DND-41 (cell line): ENCODE results near the gene NLGN4X.

ENCODE experiments used
- ATAC-seq: fragments of 200-7000 bp; cut with Tn5 transposase; 3 replicates; pipeline ENCODE4 v1.9.1; 2021; ENCODE audit warnings: low read depth; ENCODE audit not compliant: insufficient read depth
- DNase-seq: peaks from one replicate; pipeline ENCODE4 v3.0.0-alpha.2; 2020
- H2AFZ ChIP-seq: 2 replicates; pipeline ENCODE4 v1.6.0; 2012; ENCODE audit warnings: low read depth, low read length
- H3K27ac ChIP-seq: 2 replicates; pipeline ENCODE4 v1.5.1; 2012; ENCODE audit warnings: low read length, inconsistent platforms
- H3K27me3 ChIP-seq: fragments of 200-600 bp; sonication (generic); 2 replicates; pipeline ENCODE4 v1.6.0; 2012; ENCODE audit warnings: low read length, mild to moderate bottlenecking, inconsistent platforms; ENCODE audit not compliant: insufficient read depth, poor library complexity
- H3K36me3 ChIP-seq: 2 replicates; pipeline ENCODE4 v1.5.1; 2012; ENCODE audit warnings: low read length, inconsistent platforms; ENCODE audit not compliant: insufficient read depth
- H3K4me1 ChIP-seq: 2 replicates; pipeline ENCODE4 v1.5.1; 2012; ENCODE audit warnings: mild to moderate bottlenecking, low read length; ENCODE audit not compliant: insufficient read depth
- H3K4me2 ChIP-seq: 2 replicates; pipeline ENCODE4 v1.6.0; 2012; ENCODE audit warnings: mild to moderate bottlenecking, moderate library complexity, low read length, inconsistent platforms; ENCODE audit not compliant: insufficient read depth
- H3K4me3 ChIP-seq, 2 experiments: fragments of 200-600 bp in 1 of 2; shearing (Covaris generic) in 1 of 2; 2 replicates each; pipeline ENCODE4 v1.5.1; 2012 to 2016; ENCODE audit warnings: inconsistent platforms in 2 of 2, low read length in 2 of 2, mild to moderate bottlenecking in 2 of 2, low read depth in 1 of 2, moderate library complexity in 1 of 2
- H3K79me2 ChIP-seq: 2 replicates; pipeline ENCODE4 v1.6.0; 2012; ENCODE audit warnings: low read length, inconsistent platforms; ENCODE audit not compliant: insufficient read depth
- H3K9ac ChIP-seq: 2 replicates; pipeline ENCODE4 v1.6.0; 2012; ENCODE audit warnings: low read depth, mild to moderate bottlenecking, inconsistent platforms, low read length, moderate library complexity
- H3K9me3 ChIP-seq: 2 replicates; pipeline ENCODE4 v1.5.1; 2012; ENCODE audit warnings: low read length, moderate library complexity, mild to moderate bottlenecking, inconsistent platforms; ENCODE audit not compliant: insufficient read depth, severe bottlenecking
- H4K20me1 ChIP-seq: 2 replicates; pipeline ENCODE4 v1.6.0; 2012; ENCODE audit warnings: low read length; ENCODE audit not compliant: insufficient read depth
- EZH2 ChIP-seq: IDR thresholded peaks from 3 replicates; pipeline ENCODE4 v1.6.1; 2012; ENCODE audit warnings: borderline replicate concordance, low read depth, mild to moderate bottlenecking, moderate library complexity, low read length, inconsistent platforms; ENCODE audit not compliant: severe bottlenecking
- TF ChIP-seq, protein P1 (sequence below): IDR thresholded peaks from 2 replicates; pipeline ENCODE4 v1.5.1; 2012; ENCODE audit warnings: borderline replicate concordance, low read length, moderate library complexity, mild to moderate bottlenecking; ENCODE audit not compliant: poor library complexity, severe bottlenecking; ENCODE audit errors: extremely low read depth

NLGN4X gene

DNA sequence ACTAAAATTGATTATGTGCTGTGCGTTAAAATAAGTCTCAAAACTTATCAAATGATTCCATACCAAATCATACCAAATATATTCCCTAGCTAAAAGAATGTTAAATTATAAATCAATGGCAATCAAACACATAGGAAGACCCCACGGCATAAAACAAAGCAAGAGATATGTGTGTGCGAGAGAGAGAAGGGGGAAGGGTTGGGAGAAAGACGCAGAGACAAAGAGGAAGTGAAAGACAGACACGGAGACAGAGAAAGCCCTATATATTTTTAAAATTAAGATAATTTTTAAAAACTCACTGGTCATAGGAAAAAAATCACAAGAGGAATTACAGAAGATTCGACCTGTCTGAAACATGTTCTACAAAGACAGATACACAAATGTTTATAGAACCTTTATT lies 371.4 kb downstream of the NLGN4X start:
- Histone ChIP-seq H3K4me1 (no peaks in the 10 kb centered on the region), H3K79me2 (no peaks in the 10 kb centered on the region), H3K4me2 (no peak overlapping the region), H3K27me3 (no peaks in the 10 kb centered on the region), H3K36me3 (no peaks in the 10 kb centered on the region), H3K4me3 (no peak overlapping the region), H2AFZ (no peak overlapping the region), H4K20me1 (no peaks in the 10 kb centered on the region), H3K9ac (no peak overlapping the region), H3K27ac (no peak overlapping the region), H3K9me3 (no peaks in the 10 kb centered on the region)
- TF ChIP-seq EZH2 = no peak
- TF ChIP-seq, protein P1, sequence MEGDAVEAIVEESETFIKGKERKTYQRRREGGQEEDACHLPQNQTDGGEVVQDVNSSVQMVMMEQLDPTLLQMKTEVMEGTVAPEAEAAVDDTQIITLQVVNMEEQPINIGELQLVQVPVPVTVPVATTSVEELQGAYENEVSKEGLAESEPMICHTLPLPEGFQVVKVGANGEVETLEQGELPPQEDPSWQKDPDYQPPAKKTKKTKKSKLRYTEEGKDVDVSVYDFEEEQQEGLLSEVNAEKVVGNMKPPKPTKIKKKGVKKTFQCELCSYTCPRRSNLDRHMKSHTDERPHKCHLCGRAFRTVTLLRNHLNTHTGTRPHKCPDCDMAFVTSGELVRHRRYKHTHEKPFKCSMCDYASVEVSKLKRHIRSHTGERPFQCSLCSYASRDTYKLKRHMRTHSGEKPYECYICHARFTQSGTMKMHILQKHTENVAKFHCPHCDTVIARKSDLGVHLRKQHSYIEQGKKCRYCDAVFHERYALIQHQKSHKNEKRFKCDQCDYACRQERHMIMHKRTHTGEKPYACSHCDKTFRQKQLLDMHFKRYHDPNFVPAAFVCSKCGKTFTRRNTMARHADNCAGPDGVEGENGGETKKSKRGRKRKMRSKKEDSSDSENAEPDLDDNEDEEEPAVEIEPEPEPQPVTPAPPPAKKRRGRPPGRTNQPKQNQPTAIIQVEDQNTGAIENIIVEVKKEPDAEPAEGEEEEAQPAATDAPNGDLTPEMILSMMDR = no peak
- ATAC-seq (no peak), DNase-seq (no peak)

DNA sequence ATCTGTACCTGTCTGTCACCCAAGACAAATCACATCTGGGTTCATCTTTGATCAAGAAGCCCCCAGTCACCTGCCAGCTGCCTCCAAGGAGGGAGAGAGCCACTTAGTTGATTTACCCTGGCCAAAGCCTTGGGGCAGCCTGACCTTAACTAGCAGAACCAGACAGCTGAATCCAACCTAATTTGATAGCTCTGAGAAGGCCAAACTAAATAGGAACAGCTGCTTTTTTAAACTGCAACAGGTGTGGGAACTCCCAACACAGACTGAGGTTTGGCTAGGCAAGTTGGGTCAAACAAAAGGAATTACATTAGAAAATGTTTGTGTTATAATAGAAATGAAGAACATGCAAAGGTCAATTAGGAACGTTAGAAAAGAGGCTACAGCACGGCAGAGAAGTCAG lies 375.7 kb downstream of the NLGN4X start:
- TF ChIP-seq, protein P1 = no peak
- no peak for TF ChIP-seq EZH2
- no peak for DNase-seq
- Histone ChIP-seq H3K4me2 (no peak overlapping the region), H3K79me2 (no peaks in the 10 kb centered on the region), H3K9me3 (no peaks in the 10 kb centered on the region), H3K27me3 (no peaks in the 10 kb centered on the region), H4K20me1 (no peaks in the 10 kb centered on the region), H3K27ac (no peak overlapping the region), H3K36me3 (no peaks in the 10 kb centered on the region), H2AFZ (no peak overlapping the region), H3K4me3 (no peak overlapping the region), H3K4me1 (no peaks in the 10 kb centered on the region), H3K9ac (no peak overlapping the region)
- ATAC-seq = no peak

- DNase-seq (no peak), ATAC-seq (no peak)
- Histone ChIP-seq H3K4me2 (no peak overlapping the region), H3K4me3 (no peak overlapping the region), H3K79me2 (no peaks in the 10 kb centered on the region), H3K27ac (no peak overlapping the region), H3K4me1 (no peaks in the 10 kb centered on the region), H3K27me3 (no peaks in the 10 kb centered on the region), H3K9me3 (no peaks in the 10 kb centered on the region), H2AFZ (no peak overlapping the region), H3K36me3 (no peaks in the 10 kb centered on the region), H4K20me1 (no peaks in the 10 kb centered on the region), H3K9ac (no peak overlapping the region)
- TF ChIP-seq EZH2 = no peak
- TF ChIP-seq, protein P1 = no peak
Measured at GRCh38 chrX:5842601-5843000, 386.1 kb downstream of the NLGN4X start.
